HG03521 (cell line): ENCODE data around the gene MMP20.
"Not testable (repeated sequence)": the region's sequence is repeated elsewhere in the genome, so short reads cannot be mapped to it uniquely, and the experiment has no call there.

Experiments
- ATAC-seq: cut with Tn5 transposase; IDR thresholded peaks from one replicate; pipeline ENCODE4 v1.9.1; 2021; ENCODE audit warnings: mild to moderate bottlenecking, moderate library complexity; ENCODE audit not compliant: unreplicated experiment

The MMP20 gene

GRCh38 chr11:102625177-102625576 is at the start of gene MMP20:
TSS of gene MMP20 (minus strand) at chr11:102625332. CDS start at chr11:102625319, 13 bp downstream.
- ATAC-seq, result no peak

- ATAC-seq, result peak; percentile 64
These were observed 44.5 kb upstream of the MMP20 start for GRCh38 chr11:102669664-102670063.

DNA sequence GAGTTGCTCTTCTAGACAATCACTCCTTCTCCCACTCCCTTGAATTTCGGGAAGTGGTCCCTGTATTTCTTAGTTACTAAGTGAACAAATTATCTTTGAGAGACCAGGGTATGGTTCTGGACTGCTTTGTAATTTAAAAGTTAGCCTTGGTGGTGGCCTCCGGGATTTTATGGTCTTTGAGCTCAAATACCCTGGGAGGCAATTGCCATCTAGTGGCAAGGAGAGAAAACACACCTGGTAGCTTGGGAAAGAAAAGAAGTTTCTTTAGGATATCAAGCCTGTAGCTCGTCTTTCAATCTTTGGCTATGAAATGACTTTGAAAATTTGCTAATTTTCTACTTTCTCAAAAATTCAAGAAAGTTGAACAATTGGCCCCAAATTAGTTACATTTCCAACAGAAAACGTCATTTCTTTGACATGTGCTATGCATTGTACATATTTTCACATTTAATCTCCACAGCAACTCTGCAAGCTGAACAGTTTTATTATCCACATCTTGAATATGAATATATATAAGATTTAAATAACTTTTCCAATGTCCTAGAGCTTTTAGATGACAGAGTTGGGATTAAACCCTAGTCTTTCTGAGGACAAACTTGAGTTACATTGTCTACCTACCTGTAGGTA is 41.3 kb upstream of the MMP20 start:
- ATAC-seq, result peak; percentile 54

GRCh38 chr11:102664001-102664752 is 39.0 kb upstream of the MMP20 start:
- peak; percentile 60 for ATAC-seq

- ATAC-seq, result no peak
These were observed 37.5 kb upstream of the MMP20 start for GRCh38 chr11:102662607-102663006.

DNA sequence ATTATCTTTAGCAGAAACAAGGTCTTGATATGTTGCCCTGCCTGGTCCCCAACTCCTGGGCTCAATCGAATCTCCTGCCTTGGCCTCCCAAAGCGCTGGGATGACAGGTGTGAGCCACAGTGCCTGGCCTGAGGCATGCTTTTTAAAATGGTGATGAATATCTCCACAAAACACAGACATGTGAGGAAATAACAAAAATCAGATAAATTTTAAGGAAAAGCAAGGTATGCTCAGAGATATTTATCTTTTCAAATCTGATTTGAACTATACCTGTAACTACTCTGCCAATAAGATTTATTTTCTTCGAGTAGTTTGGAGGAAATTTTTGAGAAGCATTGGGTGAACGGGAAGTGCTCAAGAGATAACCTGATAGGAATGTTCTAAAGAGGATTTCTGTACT is 35.9 kb upstream of the MMP20 start:
- no peak for ATAC-seq

DNA sequence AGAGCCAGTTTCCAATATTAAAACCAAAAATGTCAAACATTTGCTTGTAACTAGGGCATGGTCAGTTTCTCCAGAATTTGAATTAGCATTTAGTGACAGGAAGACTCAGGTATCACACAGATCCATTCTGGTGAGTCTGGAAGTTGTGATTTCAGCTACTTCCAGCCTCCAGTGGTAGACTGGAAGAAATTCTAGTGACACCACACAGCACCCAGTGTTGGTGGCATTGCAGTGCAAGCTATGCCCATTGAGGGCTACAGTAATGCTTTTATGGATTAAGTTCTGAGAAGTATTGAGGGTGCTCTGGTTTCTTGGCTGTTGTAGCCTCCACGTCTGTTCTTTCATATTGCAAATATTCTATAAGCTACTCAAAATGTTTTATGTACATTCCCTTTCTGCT is 31.4 kb upstream of the MMP20 start:
- ATAC-seq, result no peak

- no peak for ATAC-seq
These were observed 30.4 kb upstream of the MMP20 start for GRCh38 chr11:102655547-102655946.

- no peak for ATAC-seq
These were observed 29.6 kb upstream of the MMP20 start for GRCh38 chr11:102654761-102655160.

GRCh38 chr11:102653744-102654291 is 28.7 kb upstream of the MMP20 start:
- no peak for ATAC-seq

- no peak for ATAC-seq
These were observed 22.3 kb upstream of the MMP20 start for GRCh38 chr11:102647430-102647829.

DNA sequence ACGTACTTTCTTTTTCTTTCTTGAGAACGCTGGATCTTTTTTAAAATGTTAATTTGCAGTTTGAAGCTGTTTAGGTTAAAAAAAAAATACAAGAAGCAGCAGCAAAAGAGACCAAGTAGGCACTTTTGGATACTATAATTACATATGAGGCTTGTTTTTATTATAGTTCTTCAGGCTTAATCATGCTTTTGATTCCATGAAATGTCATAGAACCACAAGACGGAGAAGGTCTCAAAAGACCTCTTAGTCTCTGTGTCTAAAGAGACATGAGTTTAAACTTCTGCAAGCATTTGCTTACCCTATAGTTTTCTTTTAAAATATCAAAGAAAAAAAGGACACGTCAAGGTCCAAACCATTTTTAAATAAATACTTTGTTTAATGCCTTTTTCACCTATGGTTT is 18.8 kb upstream of the MMP20 start:
- ATAC-seq, result no peak

- no peak for ATAC-seq
These were observed 15.8 kb upstream of the MMP20 start for GRCh38 chr11:102640946-102641345.

GRCh38 chr11:102639656-102640055 is 14.5 kb upstream of the MMP20 start:
- no peak for ATAC-seq

DNA sequence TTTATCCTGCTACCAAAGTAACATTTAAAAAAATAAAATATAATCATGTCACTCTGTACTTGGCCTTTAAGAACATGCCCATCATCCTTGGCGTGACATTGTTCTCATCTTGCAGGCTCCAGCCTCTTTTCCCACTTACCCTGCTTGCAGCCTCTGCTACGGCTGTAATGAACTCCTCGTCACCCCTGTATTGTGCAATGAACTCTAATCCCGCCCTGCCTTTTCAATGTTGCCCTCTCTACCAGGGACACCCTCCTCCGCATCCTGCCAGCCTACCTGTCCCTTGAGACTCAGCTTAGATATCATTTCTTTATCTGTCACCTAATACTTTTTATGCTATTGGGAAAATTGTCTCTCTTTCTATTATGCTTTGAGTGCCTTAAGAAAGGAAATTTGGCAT is 12.6 kb upstream of the MMP20 start:
- ATAC-seq, result no peak

DNA sequence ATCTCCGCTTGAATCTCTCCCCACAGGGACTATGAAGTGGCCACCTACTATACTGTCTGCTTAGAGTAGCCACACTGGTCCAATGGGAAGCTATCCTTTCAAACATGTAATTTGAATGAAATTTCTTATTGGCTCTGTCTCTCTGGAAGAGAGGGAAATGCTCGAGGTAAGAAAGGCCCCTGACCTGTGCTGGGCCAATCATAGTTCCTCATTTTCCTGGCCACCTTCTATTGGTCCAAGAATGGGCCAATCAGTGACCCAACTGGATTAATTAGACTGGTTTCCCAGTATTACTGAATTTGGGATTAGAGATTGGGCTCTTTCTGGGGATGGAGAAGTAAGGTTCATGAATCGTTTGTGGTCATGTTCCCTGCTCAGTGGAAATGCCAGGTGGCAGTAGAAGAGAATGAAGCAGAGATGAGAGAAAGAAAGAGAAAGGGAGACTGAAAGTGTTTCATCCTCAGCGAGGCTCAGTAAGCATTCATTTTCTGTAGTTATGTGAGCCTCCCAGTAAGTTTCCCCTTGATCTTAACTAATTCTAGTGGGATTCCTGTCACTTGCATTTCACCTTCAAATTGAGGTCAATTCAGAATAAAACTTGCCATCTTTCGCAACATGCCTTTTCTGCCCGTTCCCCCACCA is 8.4 kb upstream of the MMP20 start:
- ATAC-seq, result no peak

DNA sequence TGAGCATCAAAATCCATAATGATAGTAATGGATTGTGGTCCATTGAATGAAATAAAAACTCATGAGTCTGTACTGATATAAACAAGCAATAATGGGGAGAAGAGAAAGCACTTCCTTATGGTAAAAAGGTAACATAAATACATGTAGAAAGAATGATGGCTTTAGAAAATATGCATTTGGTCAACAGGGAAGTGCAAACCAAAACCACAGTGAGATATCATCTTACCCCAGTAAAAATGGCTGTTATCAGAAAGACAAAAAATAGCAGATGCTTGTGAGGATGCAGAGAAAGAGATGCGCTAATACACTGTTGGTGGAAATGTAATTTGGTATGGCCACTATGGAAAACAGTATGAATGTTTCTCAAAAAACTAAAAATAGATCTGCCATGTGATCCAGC is 6.9 kb upstream of the MMP20 start:
- ATAC-seq, result no peak

DNA sequence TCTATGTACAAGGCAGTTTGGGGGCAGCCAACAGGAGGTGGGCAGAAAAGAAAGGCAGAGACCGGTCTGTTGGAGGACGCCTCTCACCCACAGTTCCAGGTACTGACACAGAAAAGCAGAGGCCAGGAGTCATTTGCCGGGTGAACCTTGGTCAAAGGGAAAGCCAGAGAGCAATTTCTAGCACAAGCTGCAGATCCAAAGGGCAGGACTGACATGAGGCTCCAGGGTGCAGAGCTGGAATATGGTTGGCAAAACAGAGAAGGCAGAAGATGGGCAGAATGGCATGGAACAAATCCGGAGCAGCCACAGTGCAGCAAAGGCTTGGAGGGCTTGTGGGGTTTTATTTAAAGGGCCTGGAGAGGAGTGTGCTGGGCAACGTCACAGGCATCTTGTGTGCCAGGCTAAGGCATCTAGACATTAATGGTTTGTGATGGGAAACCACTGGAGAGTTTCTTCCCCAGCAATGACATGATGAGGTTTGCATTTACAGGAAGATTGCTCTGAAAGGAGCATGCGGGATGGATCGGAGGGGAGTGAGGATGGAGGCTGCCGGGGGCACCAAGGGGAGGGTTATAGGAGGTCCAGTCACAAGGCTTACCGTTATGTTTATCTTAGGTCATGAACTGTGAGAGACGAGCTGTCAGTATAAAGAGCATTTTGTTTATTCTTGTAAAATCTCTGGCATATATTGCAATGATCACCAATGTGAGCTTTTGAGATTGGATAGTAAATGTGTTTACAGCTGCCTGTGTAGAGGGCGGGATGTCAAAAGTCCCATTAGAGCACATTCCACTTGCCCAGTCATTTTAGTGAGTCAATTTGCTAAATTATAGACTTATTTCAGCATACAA is 5.7 kb upstream of the MMP20 start:
- no peak for ATAC-seq

DNA sequence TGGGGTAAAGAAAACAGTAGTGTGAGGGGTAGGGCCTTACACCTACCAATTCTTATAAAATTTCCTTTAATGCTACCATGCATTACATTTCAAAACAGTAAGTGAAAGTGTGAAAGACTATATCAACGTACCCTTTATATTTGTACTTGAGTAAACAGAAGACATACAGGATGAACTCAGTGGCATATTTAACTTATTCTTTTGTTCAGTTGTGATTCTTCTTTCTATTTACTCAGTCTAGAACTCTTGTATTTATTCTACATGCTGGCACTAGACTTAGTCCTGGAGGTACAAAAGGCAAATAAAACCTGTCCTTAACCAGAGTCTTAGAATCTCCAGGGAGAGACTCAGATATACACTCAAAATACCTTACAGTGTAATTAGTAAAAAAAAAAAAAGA is 4.8 kb upstream of the MMP20 start:
- ATAC-seq, result not testable (repeated sequence)

DNA sequence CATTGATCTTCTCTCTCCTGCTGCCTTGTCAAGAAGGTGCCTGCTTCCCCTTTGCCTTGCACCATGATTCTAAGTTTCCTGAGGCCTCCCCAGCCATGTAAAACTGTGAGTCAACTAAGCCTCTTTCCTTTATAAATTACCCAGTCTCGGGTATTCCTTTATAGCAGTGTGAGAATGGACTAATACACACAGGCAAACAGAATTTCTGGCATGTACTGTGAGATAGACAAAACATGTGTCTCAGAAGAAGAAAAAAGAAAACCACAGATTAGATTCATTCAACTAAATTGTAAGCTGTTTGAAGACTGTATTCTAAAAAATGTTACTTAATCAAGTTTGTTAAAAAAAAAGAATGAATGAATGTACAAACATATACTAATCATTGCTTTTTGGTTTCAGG is 1.5 kb upstream of the MMP20 start:
- no peak for ATAC-seq

DNA sequence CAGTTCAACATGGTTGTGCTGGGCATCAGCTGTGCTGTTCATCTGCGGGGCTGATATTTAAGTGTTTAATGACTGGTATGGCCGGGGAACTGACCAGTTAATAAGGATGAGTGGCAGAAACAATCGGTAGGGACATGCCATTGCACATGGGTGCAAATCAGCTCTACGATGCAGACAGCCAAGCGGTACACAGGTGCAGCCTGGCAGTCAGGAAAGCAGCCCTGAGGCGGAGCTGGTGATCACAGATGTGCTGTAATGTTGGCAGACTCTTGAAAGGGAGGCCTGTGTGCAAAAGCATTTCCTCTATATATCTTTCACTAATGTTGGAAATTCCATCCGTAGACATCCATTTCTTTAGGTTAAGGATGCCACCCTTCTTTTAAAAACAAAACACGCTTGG is 1.1 kb downstream of the MMP20 start:
- no peak for ATAC-seq
